NCI-H1092 (cell line): Measurements from ENCODE around the gene MEAF6.
"Not testable (repeated sequence)": the region's sequence is repeated elsewhere in the genome, so short reads cannot be mapped to it uniquely, and the experiment has no call there.

Experiments
- DNase-seq: peaks from one replicate; lab custom pipeline; 2025; lab: John Stamatoyannopoulos, UW

Gene MEAF6

GRCh38 chr1:37532418-37533156 is 18.0 kb upstream of the MEAF6 start:
- DNase-seq: not testable (repeated sequence)

- not testable (repeated sequence) for DNase-seq
These were observed 15.3 kb upstream of the MEAF6 start for GRCh38 chr1:37529888-37530287.

GRCh38 chr1:37519613-37520012 is 5.0 kb upstream of the MEAF6 start:
- DNase-seq: no peak

GRCh38 chr1:37518929-37519328 is 4.4 kb upstream of the MEAF6 start:
- not testable (repeated sequence) for DNase-seq

GRCh38 chr1:37518241-37518640 is 3.7 kb upstream of the MEAF6 start:
- DNase-seq: not testable (repeated sequence)

GRCh38 chr1:37517569-37517968 is 3.0 kb upstream of the MEAF6 start:
- no peak for DNase-seq

- no peak for DNase-seq
These were observed 844 bp upstream of the MEAF6 start for GRCh38 chr1:37515185-37516034.

GRCh38 chr1:37513795-37514349 is 694 bp downstream of the MEAF6 start:
- DNase-seq: peak; percentile 47

- DNase-seq: no peak
These were observed 5.4 kb downstream of the MEAF6 start for GRCh38 chr1:37509181-37509580.

GRCh38 chr1:37506740-37507139 is 7.8 kb downstream of the MEAF6 start:
- DNase-seq: no peak

- DNase-seq: not testable (repeated sequence)
These were observed 11.8 kb downstream of the MEAF6 start for GRCh38 chr1:37502791-37503190.

- no peak for DNase-seq
These were observed 12.5 kb downstream of the MEAF6 start for GRCh38 chr1:37502104-37502503.

- DNase-seq: no peak
These were observed 12.9 kb downstream of the MEAF6 start for GRCh38 chr1:37501661-37502060.

- peak; percentile 63 for DNase-seq
These were observed 15.5 kb downstream of the MEAF6 start for GRCh38 chr1:37498872-37499617.

GRCh38 chr1:37497832-37498231 is 16.7 kb downstream of the MEAF6 start:
- peak; percentile 91 for DNase-seq

- DNase-seq: no peak
These were observed 18.7 kb downstream of the MEAF6 start for GRCh38 chr1:37495875-37496274.

- no peak for DNase-seq
These were observed 21.0 kb downstream of the MEAF6 start for GRCh38 chr1:37493336-37494098.

- DNase-seq: no peak
These were observed 27.0 kb downstream of the MEAF6 start for GRCh38 chr1:37487619-37487984.

- peak; percentile 31 for DNase-seq
These were observed 27.6 kb downstream of the MEAF6 start for GRCh38 chr1:37486680-37487618.
